ENCODE results near the gene AKR1C8.

DNA sequence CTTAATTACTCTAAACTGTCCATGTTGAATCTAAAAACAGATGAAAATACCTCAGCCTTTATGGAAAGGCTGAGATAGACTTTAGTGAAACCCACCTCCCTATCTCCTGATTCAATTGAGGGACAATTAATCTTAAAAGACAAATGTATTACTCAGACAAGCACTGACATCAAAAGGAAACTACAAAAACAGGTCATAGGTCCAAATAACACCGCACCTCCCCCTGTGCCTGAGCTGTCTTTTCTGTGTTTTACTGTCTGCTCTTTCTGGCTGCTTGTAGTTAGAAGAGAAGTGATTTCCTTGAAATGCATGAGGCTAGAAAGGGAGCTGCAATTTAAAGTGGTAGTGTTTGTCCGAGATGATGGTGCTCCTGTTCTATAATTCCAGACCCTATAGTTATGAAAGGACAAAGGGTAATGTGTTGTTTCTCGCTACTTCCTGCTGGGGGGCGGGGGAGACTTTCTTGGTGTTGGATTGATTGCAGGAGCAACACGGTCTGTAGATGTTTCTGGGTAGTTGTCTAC, 16.0 kb downstream of the AKR1C8 start:
- TF ChIP-seq, protein P1, sequence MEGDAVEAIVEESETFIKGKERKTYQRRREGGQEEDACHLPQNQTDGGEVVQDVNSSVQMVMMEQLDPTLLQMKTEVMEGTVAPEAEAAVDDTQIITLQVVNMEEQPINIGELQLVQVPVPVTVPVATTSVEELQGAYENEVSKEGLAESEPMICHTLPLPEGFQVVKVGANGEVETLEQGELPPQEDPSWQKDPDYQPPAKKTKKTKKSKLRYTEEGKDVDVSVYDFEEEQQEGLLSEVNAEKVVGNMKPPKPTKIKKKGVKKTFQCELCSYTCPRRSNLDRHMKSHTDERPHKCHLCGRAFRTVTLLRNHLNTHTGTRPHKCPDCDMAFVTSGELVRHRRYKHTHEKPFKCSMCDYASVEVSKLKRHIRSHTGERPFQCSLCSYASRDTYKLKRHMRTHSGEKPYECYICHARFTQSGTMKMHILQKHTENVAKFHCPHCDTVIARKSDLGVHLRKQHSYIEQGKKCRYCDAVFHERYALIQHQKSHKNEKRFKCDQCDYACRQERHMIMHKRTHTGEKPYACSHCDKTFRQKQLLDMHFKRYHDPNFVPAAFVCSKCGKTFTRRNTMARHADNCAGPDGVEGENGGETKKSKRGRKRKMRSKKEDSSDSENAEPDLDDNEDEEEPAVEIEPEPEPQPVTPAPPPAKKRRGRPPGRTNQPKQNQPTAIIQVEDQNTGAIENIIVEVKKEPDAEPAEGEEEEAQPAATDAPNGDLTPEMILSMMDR (IDR thresholded peaks at IDR 0.05), result no peak
- TF ChIP-seq POLR2A (IDR thresholded peaks at IDR 0.05; ENCODE audit: low read depth) (no peak), POLR2AphosphoS5 (IDR thresholded peaks at IDR 0.05) (no peak), EP300 (IDR thresholded peaks at IDR 0.05) (no peak)
